Raji (cell line): ENCODE measurements around the gene MARVELD2.

Source experiments
- POLR2A ChIP-seq: IDR thresholded peaks from 2 replicates; pipeline ENCODE4 v1.6.1; 2011; ENCODE audit warnings: low read depth, low read length, control low read depth; ENCODE audit not compliant: insufficient read depth

The MARVELD2 gene

DNA sequence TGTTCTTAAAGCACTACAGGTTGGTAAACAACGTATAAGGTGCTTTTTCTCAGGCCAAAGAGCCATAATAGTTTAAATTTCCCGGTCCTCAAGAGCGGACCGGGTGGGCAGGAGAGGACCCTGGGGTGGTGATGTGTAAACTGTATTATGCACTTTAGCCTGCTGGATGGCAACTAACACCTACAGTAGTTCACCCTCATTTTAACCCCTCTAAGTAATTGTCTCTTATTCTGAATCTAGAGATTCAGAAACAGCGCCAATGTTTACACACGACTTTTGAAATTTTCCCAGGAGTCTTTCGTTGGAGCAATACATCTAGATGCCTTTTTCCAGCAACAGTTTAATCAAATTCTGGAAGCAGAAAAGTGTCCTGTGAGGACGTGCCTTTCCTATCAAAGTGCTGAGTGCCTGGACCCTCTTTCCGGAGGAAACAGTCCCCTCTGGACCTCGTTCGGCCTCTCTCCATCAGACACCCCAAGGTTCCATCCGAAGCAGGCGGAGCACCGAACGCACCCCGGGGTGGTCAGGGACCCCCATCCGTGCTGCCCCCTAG is 77.0 kb downstream of the MARVELD2 start:
- no peak for TF ChIP-seq POLR2A

DNA sequence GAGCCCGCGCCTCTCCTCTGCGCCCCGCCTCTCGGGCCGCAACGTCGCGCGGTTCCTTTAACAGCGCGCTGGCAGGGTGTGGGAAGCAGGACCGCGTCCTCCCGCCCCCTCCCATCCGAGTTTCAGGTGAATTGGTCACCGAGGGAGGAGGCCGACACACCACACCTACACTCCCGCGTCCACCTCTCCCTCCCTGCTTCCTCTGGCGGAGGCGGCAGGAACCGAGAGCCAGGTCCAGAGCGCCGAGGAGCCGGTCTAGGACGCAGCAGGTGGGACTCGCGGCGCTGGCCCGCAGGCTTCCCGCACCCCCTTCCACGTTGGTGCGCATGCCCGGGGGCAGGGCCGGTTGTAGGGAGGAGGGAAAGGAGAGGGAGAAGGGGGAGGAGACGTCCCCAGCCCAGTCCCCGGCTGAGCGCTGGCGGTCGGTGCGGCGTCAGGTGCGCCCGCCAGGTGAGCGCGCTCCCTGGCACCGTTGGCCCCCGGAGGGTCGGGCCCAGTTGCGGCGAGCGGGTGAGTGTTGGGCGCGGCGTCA is 77.5 kb downstream of the MARVELD2 start, which contains the start of gene OCLN:
OCLN (plus strand) TSS at position 400 of the 532 bp plus-strand sequence. CDS start 11,455 bp downstream, outside the sequence.
- no peak for TF ChIP-seq POLR2A

DNA sequence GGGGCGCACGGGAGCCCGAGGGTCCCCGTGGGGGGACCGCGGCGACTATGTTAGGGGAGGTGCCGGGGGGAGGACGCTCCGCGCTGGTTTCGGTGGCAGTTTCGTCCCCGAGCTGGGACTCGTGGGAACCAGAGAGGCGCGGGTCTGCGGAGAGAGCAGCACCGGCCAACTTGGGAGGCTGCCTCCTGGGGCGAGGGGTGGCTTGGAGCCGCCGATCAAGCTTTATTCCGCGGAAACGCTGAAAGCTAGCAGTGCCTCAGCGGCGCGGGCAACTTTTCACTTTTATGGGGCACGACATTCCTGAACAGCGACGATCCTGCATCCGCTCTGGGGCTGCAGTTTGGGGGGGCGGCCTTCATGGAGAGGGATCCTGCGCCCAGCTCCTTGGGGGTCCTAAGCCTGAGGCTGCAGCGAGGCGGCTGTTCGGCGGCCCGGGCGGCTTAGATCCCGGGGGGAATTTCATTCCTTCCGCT is 78.0 kb downstream of the MARVELD2 start:
- no peak for TF ChIP-seq POLR2A

DNA sequence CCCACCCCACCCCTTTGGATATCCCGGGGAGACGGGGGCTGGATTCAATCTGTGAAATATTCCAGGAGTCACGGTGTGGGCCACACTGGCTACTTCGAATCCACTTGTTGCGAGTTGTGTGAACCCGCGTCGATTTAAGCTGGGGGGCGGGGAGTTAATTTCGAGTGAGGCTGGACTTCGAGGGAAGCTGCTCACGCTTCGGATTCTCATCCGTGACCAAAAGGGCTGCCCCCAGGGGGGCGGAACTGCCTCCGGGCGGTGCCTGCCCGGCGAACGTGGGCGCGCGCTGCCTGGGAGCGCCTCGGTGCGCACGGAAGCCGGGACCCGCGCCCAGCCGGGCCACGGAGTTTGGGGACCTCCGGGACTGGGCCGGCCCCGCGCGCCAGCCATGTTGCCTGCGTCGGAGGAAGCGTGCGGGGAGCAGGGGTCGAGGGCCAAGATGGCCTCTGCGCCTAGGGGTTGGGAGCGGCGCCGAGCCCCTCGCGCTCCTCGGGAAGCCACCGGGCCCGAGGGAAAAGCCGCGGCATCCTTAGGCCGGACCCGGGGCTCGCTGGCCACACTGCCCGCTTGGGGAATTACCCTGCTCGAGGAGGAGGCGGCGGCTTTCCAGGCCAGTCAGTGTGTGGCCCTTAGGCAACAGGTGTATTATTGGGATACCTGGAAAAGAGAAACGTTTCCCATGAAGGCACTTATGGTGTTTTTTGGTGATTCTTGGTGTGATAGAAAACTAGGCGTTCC is 78.6 kb downstream of the MARVELD2 start:
- no peak for TF ChIP-seq POLR2A
